Left ventricle myocardium inferior (tissue), 1 donor: Measurements from ENCODE around the gene RIPOR3. TPM values are rescaled to one million over a fixed set of nuclear protein-coding genes. Genes with fewer than 3 reads are reported as not detected.

Source experiments
- DNase-seq: peaks from one replicate; pipeline ENCODE4 v3.0.0-alpha.2; 2020
- H3K27ac ChIP-seq: fragments of 200-600 bp; replicated peaks from 2 replicates; pipeline ENCODE4 v1.8.0; 2021
- H3K27me3 ChIP-seq: fragments of 200-600 bp; 2 replicates; pipeline ENCODE4 v1.8.0; 2021; ENCODE audit warnings: low read depth
- H3K36me3 ChIP-seq: fragments of 200-600 bp; 2 replicates; pipeline ENCODE4 v1.8.0; 2021
- H3K4me1 ChIP-seq: fragments of 200-600 bp; 2 replicates; pipeline ENCODE4 v1.8.0; 2021
- H3K4me3 ChIP-seq: fragments of 200-600 bp; 2 replicates; pipeline ENCODE4 v1.8.0; 2021; ENCODE audit warnings: mild to moderate bottlenecking, moderate library complexity
- H3K9me3 ChIP-seq: fragments of 200-600 bp; replicated peaks from 2 replicates; pipeline ENCODE4 v1.8.0; 2021
- intact Hi-C: fragments of 100-400 bp; cut with micrococcal nuclease; formaldehyde crosslinking; loops from one replicate; pipeline ENCODE4 v1.11.0; 2022
- total RNA-seq: library from RNA; stranded (reverse); fragmentation: NEBNext Ultra II Directional; extraction: Animal tissue kit (Norgen Biotek cat#: 25700); gene quantifications from one replicate; pipeline ENCODE4 v1.2.1, GENCODE V29; 2021
- TF ChIP-seq, protein P1 (sequence below): fragments of 200-600 bp; IDR thresholded peaks from 2 replicates; pipeline ENCODE4 v1.8.0; 2021; ENCODE audit warnings: antibody characterized with exemption, mild to moderate bottlenecking, borderline replicate concordance
- donor health status: DM: no; HTN: yes; CAD: no; lungs with severe emphysema.

Gene RIPOR3
- total RNA-seq, 1 donor from 2014 or later = 6.5 TPM

DNA sequence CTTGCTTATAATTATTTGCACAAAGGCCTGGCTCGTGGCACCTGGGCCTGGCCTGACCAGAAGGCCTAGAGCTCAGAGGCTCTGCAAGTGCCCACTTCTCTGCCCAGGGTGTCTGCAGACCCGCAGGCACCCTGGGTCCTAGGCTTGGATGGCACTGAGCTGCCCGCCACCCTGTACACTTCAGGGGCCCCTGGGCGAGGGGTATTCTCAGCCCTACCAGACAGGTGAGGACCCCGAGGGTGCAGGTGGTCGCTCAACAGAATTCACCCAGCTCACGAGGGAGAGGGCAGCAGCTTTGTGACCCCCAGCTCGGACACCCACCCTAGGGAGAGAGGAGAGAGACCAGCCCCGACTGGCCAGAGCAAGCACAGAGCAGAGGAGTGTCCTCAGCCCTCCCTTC is 83.9 kb downstream of the RIPOR3 start:
- Histone ChIP-seq H3K27me3 (peaks cover 3% of the 10 kb centered on the region), H3K4me3 (no peak overlapping the region), H3K27ac (no peak overlapping the region), H3K9me3 (no peaks in the 10 kb centered on the region), H3K4me1 (peaks cover 10% of the 10 kb centered on the region), H3K36me3 (no peaks in the 10 kb centered on the region)
- no peak for DNase-seq
- TF ChIP-seq, protein P1, sequence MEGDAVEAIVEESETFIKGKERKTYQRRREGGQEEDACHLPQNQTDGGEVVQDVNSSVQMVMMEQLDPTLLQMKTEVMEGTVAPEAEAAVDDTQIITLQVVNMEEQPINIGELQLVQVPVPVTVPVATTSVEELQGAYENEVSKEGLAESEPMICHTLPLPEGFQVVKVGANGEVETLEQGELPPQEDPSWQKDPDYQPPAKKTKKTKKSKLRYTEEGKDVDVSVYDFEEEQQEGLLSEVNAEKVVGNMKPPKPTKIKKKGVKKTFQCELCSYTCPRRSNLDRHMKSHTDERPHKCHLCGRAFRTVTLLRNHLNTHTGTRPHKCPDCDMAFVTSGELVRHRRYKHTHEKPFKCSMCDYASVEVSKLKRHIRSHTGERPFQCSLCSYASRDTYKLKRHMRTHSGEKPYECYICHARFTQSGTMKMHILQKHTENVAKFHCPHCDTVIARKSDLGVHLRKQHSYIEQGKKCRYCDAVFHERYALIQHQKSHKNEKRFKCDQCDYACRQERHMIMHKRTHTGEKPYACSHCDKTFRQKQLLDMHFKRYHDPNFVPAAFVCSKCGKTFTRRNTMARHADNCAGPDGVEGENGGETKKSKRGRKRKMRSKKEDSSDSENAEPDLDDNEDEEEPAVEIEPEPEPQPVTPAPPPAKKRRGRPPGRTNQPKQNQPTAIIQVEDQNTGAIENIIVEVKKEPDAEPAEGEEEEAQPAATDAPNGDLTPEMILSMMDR = no peak
- intact Hi-C loops = no loop called here

DNA sequence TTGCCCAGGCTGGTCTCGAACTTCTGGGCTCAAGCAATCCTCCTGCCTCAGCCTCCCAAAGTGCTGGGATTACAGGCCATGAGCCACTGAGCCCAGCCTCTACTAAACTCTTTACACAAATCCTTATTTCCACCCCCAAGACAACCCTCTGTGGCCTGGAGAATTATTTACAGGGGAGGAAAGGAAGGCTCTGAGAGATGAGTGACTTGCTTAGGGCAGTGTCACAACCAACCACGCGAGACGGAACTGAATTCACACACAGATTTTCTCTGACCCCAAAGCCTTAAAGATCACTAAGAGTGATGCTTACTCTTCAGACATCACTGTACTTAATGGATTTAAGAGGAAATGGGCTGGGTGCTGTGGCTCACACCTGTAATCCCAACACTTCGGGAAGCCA is 86.2 kb downstream of the RIPOR3 start:
- Histone ChIP-seq H3K36me3 (no peaks in the 10 kb centered on the region), H3K27ac (no peak overlapping the region), H3K4me1 (no peaks in the 10 kb centered on the region), H3K4me3 (no peak overlapping the region), H3K9me3 (no peaks in the 10 kb centered on the region), H3K27me3 (peaks cover 20% of the 10 kb centered on the region)
- no peak for DNase-seq
- intact Hi-C loops = no loop called here
- TF ChIP-seq, protein P1 = no peak

DNA sequence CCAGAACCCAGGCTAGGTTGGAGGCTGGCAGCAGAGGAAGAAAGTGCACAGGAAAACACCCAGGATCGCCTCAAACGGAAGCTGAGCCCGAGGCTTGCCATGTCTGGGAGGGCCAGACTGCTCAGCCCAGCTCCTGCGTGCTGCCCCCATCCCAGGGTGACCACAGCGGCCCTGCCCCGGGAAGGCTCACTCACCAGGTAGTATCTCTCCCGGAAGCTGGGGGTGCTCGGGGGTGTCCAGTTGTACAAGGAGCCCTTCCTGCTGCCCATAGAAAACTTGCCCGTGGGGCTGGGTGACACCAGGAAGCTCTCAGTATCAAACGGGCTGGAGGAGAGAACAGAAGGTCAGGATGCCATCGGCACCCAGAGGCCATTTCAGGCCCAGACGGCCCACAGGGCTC is 86.9 kb downstream of the RIPOR3 start:
- Histone ChIP-seq H3K4me3 (no peak overlapping the region), H3K9me3 (no peaks in the 10 kb centered on the region), H3K27me3 (peaks cover 27% of the 10 kb centered on the region), H3K4me1 (no peaks in the 10 kb centered on the region), H3K27ac (no peak overlapping the region), H3K36me3 (no peaks in the 10 kb centered on the region)
- TF ChIP-seq, protein P1 = no peak
- no peak for DNase-seq
- intact Hi-C loops = no loop called here

DNA sequence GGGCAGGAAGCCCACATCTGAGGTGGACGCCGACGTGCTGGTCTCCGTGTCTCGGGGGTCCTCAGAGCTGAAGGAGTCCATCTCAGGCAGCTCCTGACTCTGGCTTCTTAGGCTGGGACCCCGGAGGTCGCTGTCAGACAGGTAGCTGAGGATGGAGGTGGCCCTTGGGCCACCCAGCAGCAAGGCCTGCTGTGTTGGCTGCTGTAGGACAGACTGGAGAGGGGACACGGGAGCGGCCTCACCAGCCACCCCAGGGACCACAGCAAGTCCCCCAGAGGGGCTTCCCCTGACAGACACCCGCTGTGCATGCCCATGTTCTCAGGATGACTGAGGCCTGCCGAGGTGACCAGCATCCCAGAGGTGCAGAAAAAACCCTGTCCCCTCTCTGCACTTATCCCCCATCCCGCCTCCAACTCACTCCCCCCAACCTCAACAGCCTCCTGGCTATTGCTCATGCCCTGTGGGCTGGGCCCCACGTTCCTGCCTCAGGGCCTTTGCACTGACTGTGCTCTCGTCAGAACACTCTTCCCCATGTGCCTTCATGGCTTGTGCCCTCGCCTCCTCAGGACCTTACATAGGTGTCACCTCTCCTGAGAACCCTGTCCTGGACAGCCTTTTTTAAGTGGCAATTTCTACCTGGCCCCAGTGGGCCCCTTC is 88.8 kb downstream of the RIPOR3 start:
- Histone ChIP-seq H3K4me1 (no peaks in the 10 kb centered on the region), H3K27me3 (peaks cover 45% of the 10 kb centered on the region), H3K4me3 (no peak overlapping the region), H3K36me3 (no peaks in the 10 kb centered on the region), H3K9me3 (no peaks in the 10 kb centered on the region), H3K27ac (no peak overlapping the region)
- no peak for DNase-seq
- intact Hi-C loops = no loop called here
- TF ChIP-seq, protein P1 = no peak

DNA sequence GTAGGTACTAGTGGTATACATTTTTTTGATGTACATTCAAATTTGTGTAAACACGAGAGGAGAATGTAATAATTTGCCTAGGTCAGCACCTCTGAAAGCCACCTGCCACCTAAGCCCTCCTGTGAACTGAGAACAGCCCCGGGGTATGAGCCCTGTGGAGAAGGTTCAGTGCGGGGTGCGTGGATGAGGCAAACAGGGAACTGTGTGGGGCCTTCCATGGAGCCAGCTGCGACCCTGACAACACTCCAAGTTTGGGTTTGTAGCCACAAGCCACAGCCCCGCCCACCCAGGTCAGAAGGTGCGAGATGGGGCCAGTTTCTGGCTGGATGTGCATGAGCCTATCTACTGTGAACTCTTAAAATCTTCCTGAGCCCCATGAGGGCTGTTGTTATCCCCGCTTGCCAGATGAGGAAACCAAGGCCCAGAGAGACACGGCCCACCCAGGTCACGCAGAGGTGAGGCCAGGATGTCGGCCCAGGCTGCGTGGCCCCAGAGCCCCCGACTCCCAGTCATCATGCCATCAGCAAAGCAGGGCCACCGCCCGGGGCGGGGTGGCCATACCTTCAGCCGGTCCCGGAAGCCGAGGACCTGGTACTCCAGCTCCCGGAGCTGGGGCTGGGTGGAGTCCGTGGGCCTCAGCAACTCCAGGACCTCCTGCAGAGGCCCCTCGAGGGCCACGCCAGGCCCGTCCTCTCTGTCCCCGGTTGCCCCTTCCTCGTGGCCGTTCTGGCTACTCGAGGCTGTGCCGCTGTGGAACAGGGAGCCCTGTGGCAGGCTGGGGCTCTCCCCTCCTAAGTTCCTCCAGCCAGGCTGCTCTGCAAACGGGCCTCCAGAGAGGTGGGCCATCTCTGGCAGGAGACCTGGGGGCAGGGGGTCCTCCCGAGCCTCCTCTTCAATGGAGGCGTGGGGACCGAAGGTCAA is 89.6 kb downstream of the RIPOR3 start:
- peaks cover 2% of the 10 kb centered on the region for H3K4me1 ChIP-seq
- H3K36me3 ChIP-seq = no peaks in the 10 kb centered on the region
- no peak overlapping the region for H3K27ac ChIP-seq
- no peak overlapping the region for H3K4me3 ChIP-seq
- H3K27me3 ChIP-seq = peaks cover 51% of the 10 kb centered on the region
- intact Hi-C loops = no loop called here
- DNase-seq = no peak
- H3K9me3 ChIP-seq = no peaks in the 10 kb centered on the region
- TF ChIP-seq, protein P1 = no peak
